Astrocyte (in vitro differentiated cells and primary cell): ENCODE measurements around the gene DIO3.

Source experiments
- CTCF ChIP-seq: IDR thresholded peaks from 2 replicates; pipeline ENCODE4 v1.5.1; 2011; ENCODE audit warnings: low read depth, mild to moderate bottlenecking, inconsistent platforms, low read length, moderate library complexity; ENCODE audit not compliant: insufficient read depth
- EZH2 ChIP-seq: IDR thresholded peaks from 2 replicates; pipeline ENCODE4 v1.6.1; 2012; ENCODE audit warnings: mild to moderate bottlenecking, low read length, inconsistent platforms; ENCODE audit not compliant: insufficient read depth

- TF ChIP-seq CTCF, result no peak
- no peak for TF ChIP-seq EZH2
These were observed 23.0 kb downstream of the DIO3 start for GRCh38 chr14:101584055-101584859.
